ENCODE results near the gene EPYC. TPM values are rescaled to one million over a fixed set of nuclear protein-coding genes. Genes with fewer than 3 reads are reported as not detected.

The EPYC gene
- total and polyA plus RNA-seq, 3 donors from 2014 or later = 1.6 TPM; not detected in 2

DNA sequence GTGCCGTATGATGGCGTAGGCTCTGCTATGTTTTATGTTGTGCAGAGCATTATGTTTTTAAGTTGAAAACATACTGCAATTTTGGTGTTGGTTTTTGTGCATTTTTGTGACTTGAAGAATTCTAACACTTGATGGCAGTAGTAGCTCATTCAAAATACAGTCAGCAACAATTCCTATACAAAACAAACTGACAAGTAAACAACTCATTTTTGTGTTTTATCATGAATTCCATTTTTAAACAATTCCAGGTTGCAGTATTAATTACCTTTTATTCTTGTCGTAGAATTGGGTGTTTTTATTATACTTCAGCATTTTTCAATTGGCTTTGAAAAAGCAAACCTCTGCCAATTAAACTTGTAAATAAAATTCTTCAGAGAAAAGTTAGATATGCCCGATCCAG is 45.7 kb downstream of the EPYC start:
- intact Hi-C loops (cut with DNase I; ENCODE audit: low total_unique reads) = no loop called here
- Histone ChIP-seq H3K27ac (no peak overlapping the region), H3K36me3 (ENCODE audit: low read depth, missing control alignments) (no peaks in the 10 kb centered on the region), H3K9me3 (no peaks in the 10 kb centered on the region), H3K27me3 (no peaks in the 10 kb centered on the region), H3K4me3 (no peak overlapping the region), H3K4me1 (no peaks in the 10 kb centered on the region)
- DNase-seq = no peak
- 58 to 60% methylated on average over 4 of the region's 4 CpGs for WGBS, 2 donors
- TF ChIP-seq POLR2A (IDR thresholded peaks at IDR 0.05) = no peak
- TF ChIP-seq, protein P1, sequence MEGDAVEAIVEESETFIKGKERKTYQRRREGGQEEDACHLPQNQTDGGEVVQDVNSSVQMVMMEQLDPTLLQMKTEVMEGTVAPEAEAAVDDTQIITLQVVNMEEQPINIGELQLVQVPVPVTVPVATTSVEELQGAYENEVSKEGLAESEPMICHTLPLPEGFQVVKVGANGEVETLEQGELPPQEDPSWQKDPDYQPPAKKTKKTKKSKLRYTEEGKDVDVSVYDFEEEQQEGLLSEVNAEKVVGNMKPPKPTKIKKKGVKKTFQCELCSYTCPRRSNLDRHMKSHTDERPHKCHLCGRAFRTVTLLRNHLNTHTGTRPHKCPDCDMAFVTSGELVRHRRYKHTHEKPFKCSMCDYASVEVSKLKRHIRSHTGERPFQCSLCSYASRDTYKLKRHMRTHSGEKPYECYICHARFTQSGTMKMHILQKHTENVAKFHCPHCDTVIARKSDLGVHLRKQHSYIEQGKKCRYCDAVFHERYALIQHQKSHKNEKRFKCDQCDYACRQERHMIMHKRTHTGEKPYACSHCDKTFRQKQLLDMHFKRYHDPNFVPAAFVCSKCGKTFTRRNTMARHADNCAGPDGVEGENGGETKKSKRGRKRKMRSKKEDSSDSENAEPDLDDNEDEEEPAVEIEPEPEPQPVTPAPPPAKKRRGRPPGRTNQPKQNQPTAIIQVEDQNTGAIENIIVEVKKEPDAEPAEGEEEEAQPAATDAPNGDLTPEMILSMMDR (IDR thresholded peaks at IDR 0.05) = no peak

DNA sequence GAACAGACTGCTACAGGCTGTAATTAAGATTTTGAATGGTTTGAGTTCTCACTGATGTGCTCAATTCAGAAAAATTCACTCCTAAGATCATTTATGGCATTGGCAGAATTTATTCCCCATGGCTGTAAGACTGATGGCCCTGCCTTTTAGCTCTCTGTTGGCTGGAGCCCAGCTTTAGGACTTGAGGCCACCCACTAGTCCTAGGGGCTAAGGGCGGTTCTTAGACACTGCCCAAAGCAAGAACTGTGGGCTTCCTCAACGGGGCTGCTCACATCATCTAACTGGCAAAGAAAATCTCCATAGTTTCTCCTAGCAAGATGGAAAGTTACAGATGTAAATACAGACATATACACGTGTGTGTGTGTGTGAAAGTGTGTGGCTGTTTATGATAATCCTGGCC is 46.4 kb downstream of the EPYC start:
- DNase-seq = no peak
- no peak overlapping the region for H3K4me3 ChIP-seq
- no peak for TF ChIP-seq POLR2A (IDR thresholded peaks at IDR 0.05)
- TF ChIP-seq, protein P1 (IDR thresholded peaks at IDR 0.05) = no peak
- no peaks in the 10 kb centered on the region for H3K9me3 ChIP-seq
- H3K4me1 ChIP-seq = no peaks in the 10 kb centered on the region
- no peak overlapping the region for H3K27ac ChIP-seq
- no peaks in the 10 kb centered on the region for H3K27me3 ChIP-seq
- WGBS, 2 donors = 66 to 70% methylated on average over 3 of the region's 3 CpGs
- intact Hi-C loops (cut with DNase I; ENCODE audit: low total_unique reads) = no loop called here
- no peaks in the 10 kb centered on the region for H3K36me3 ChIP-seq (ENCODE audit: low read depth, missing control alignments)

DNA sequence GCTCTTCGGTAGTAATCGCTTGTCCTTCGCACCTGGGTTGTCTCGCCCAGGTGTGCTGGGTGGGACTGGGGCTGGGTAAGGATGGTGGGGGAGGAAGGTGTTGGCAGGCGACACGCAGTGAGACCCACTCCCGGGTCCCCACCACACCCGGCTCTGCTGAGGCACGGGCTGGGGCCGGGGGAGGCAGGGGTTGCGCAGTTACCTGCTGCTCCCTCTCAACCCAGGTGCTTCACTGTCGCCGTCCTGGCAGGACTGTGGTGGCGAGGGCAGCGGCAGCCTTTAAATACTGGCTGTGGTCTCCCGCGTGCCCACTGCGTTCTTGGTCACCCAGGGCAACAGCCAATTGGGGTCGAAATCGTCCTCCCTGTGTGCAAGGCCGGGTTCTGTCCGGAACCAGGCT is 49.9 kb downstream of the EPYC start, which contains the start of gene CCER1:
Gene CCER1, minus strand, starts transcription at position 256 of the 400 bp plus-strand sequence. CDS start 434 bp downstream, outside the sequence.
- Histone ChIP-seq H3K4me1 (no peaks in the 10 kb centered on the region), H3K9me3 (no peaks in the 10 kb centered on the region), H3K27ac (no peak within 1 kb of the TSS), H3K4me3 (peak within 1 kb of the TSS; percentile 29 to 50), H3K36me3 (ENCODE audit: low read depth, missing control alignments) (no peaks in the 10 kb centered on the region), H3K27me3 (no peaks in the 10 kb centered on the region)
- intact Hi-C loops (cut with DNase I; ENCODE audit: low total_unique reads) = no loop called here
- WGBS, 2 donors = 74 to 92% methylated on average over 14 to 22 of the region's 22 CpGs
- no peak for DNase-seq
- TF ChIP-seq POLR2A (IDR thresholded peaks at IDR 0.05) = no peak
- TF ChIP-seq, protein P1 (IDR thresholded peaks at IDR 0.05) = no peak

DNA sequence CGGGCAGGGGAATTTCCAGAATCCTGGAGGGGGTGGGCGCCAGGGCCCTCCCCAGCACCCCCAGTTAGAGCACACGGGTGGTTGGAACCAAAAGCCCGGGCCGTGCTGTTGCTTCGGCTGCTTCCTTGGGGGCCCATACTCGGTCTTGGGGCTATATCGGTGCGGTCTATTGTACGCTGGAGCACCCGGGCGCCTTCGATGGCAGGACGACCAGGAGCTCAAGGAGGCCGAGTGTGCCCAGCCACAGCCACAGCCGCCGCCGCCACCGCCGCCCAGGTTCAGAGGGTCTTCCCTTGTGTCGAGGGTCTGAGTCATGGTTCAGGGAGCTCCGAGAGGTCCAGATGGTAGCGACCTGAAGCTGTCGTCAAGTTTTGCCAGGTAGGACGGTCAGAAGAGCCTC is 50.3 kb downstream of the EPYC start:
- 70% methylated on average over 25 of the region's 25 CpGs; no CpG with 5 or more reads in 1 of the 2 donors for WGBS, 2 donors
- TF ChIP-seq POLR2A (IDR thresholded peaks at IDR 0.05) = no peak
- TF ChIP-seq, protein P1 (IDR thresholded peaks at IDR 0.05) = no peak
- Histone ChIP-seq H3K27ac (no peak overlapping the region), H3K4me1 (no peaks in the 10 kb centered on the region), H3K27me3 (no peaks in the 10 kb centered on the region), H3K36me3 (ENCODE audit: low read depth, missing control alignments) (no peaks in the 10 kb centered on the region), H3K9me3 (no peaks in the 10 kb centered on the region), H3K4me3 (peak overlapping the region; percentile 29 to 50)
- intact Hi-C loops (cut with DNase I; ENCODE audit: low total_unique reads) = no loop called here
- DNase-seq = no peak

DNA sequence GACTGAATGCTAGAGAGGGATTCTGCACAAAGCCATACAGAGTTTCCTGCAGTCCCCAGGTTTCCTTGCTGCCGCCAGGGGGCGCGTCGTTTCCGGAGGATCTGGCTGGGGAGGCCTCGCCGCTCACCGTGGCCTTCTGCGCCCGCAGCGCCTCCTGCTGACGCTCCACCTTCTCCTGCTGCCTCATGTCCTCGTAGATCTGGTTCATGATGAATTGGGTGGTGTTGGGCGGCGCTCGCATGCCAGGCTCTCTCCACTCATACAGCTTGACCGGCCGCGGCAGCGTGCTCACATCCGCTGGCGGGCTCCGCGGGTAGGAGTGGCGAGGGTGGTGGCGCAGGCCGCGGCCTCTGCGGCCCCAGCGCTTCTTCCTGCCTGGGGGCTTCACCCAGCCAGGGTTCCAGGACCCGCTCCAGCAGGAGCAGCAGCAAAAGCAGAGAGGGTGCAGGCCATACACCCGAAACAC is 50.8 kb downstream of the EPYC start:
- peak; percentile 68 for DNase-seq

More for the DNA sequence above, 50.8 kb downstream of the EPYC start:
- intact Hi-C loops (cut with DNase I; ENCODE audit: low total_unique reads) = no loop called here
- no peak for TF ChIP-seq POLR2A (IDR thresholded peaks at IDR 0.05)
- TF ChIP-seq, protein P1 (IDR thresholded peaks at IDR 0.05) = peak in 2 of 3 experiments; percentile 48 to 57
- 33 to 77% methylated on average over 23 to 32 of the region's 32 CpGs for WGBS, 2 donors
- peak overlapping the region; percentile 29 to 50 for H3K4me3 ChIP-seq
- no peaks in the 10 kb centered on the region for H3K4me1 ChIP-seq
- no peaks in the 10 kb centered on the region for H3K27me3 ChIP-seq
- no peaks in the 10 kb centered on the region for H3K36me3 ChIP-seq (ENCODE audit: low read depth, missing control alignments)
- no peak overlapping the region for H3K27ac ChIP-seq
- H3K9me3 ChIP-seq = no peaks in the 10 kb centered on the region
